Stimulated activated CD4-positive, alpha-beta T cell treated with anti-CD3 and anti-CD28 coated beads, Interleukin-4, amount 100 ng/mL, for 48 hours (primary cell): ENCODE measurements around the gene KRT8.
"Not testable (repeated sequence)": the region's sequence is repeated elsewhere in the genome, so short reads cannot be mapped to it uniquely, and the experiment has no call there.

Source experiments
- DNase-seq, 2 donors: peaks; one replicate each; pipeline ENCODE4 v3.0.0-alpha.2; 2020; ENCODE audit warnings: low read depth in 2 of 2

KRT8 gene

GRCh38 chr12:52904509-52905300, at the start of gene KRT8:
KRT8 (minus strand) TSS chr12:52905076; CDS start chr12:52904981, 95 bp downstream.
- not testable (repeated sequence) for DNase-seq

GRCh38 chr12:52953181-52953841, 48.4 kb upstream of the KRT8 start:
- no peak for DNase-seq

GRCh38 chr12:52952076-52952801, 47.4 kb upstream of the KRT8 start:
- no peak for DNase-seq

GRCh38 chr12:52951640-52952039, 46.8 kb upstream of the KRT8 start:
- DNase-seq = no peak

GRCh38 chr12:52951126-52951525, 46.2 kb upstream of the KRT8 start:
- DNase-seq = no peak

- DNase-seq = no peak
These were observed 45.7 kb upstream of the KRT8 start for GRCh38 chr12:52950553-52950952.

GRCh38 chr12:52949413-52950331, 44.8 kb upstream of the KRT8 start:
- DNase-seq = no peak

- no peak for DNase-seq
These were observed 43.0 kb upstream of the KRT8 start for GRCh38 chr12:52947738-52948423.

- DNase-seq = no peak
These were observed 42.1 kb upstream of the KRT8 start for GRCh38 chr12:52946797-52947547.

- DNase-seq = no peak
These were observed 41.5 kb upstream of the KRT8 start for GRCh38 chr12:52946334-52946733.

GRCh38 chr12:52945389-52946232, 40.7 kb upstream of the KRT8 start:
- DNase-seq = no peak

- DNase-seq = no peak
These were observed 40.0 kb upstream of the KRT8 start for GRCh38 chr12:52944683-52945388.

GRCh38 chr12:52942901-52943181, 38.0 kb upstream of the KRT8 start:
- DNase-seq = no peak

GRCh38 chr12:52942066-52942900, 37.4 kb upstream of the KRT8 start:
- no peak for DNase-seq

- DNase-seq = no peak
These were observed 24.7 kb upstream of the KRT8 start for GRCh38 chr12:52929538-52929937.

GRCh38 chr12:52927964-52928363, 23.1 kb upstream of the KRT8 start:
- no peak for DNase-seq

- DNase-seq = no peak
These were observed 21.8 kb upstream of the KRT8 start for GRCh38 chr12:52926596-52927234.
